GM19397 (cell line): ENCODE data around the gene ZNF583.

Experiments used
- ATAC-seq: cut with Tn5 transposase; IDR thresholded peaks from one replicate; pipeline ENCODE4 v1.9.1; 2021; ENCODE audit warnings: mild to moderate bottlenecking, moderate library complexity; ENCODE audit not compliant: unreplicated experiment

Gene ZNF583

DNA sequence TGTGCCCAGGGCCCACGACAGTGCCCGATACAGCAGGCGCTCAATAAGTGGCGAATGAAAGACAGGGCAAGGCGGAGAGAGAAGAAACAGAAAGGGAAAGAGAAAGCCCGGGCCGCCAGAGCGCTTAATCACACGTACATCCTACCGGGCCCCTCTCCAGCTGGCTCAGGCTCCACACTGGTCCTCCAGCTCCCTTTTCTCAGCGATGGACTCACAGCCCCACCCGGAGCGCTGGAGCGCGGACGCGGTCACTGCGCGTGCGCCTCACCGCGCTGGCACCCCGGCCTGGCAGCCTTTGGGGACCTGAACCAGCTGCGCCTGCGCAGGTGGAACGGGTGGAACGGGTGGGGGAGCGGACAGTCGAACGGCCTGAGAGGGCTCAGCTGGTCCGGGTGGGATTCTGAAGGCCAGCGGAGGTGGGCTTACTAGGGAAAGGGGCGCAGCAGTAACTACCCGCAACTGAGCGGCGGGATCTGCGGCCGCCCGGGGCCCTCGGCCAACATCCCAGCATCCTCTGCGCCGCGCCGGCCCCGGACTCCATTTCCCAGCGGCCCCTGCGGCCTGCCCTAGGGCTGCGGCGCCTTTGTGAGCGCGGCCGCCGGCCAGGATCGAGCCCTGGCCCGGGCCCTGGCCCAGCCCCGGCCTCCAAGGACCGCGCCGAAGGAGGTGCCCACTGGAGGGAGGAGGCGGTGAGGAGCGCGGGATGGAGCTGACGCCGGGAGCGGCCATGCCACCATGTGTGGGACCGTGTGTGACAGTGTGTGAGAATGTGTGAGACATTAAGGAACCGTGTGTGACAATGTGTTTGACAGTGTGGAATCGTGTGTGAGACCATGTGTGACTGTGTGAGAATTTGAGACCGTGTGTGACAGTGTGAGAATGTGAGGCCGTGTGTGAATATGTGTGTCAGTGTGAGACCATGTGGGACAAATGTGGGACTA lies at the start of gene ZNF583:
TSS of gene ZNF583 (plus strand) at position 569 of the 941 bp plus-strand sequence. CDS start 2,783 bp downstream, outside the sequence.
- peak; percentile 86 for ATAC-seq

DNA sequence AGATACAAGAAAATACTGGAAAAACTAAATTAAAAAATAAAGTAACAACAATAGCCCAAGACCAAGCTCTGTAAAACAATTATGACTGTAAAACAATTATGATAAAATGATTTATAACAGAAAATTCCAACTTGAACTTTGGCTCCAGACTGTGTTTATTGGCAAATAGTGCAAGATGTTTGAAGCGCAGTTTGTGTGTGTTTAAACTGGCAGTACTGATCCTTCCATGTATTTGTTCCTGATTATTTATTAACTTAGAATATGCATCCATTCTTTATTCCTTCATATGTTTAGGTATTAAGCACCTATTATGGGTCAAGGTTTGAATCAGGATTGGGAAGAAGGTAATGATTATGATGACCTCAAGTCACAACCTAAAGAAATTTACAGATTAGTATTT lies 48.6 kb upstream of the ZNF583 start:
- ATAC-seq: no peak

DNA sequence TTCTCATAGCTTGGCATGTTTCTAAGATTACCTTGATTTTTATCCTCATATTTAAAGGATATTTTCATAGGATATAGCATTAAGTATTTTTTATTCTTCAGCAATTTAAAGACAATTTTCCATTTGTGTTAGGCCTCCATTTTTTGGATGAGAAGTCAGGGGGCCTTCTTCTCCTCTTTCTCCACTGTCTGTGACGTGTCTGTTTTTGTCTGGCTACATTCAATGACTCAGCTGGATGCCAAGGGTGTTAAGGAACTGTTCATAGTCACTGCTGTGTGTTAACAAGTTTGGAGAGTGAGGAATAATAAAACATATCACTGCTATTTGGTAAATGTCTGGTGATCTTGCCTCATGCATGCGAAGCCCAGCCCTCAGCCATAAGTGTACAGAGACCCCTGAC lies 47.2 kb upstream of the ZNF583 start:
- no peak for ATAC-seq

DNA sequence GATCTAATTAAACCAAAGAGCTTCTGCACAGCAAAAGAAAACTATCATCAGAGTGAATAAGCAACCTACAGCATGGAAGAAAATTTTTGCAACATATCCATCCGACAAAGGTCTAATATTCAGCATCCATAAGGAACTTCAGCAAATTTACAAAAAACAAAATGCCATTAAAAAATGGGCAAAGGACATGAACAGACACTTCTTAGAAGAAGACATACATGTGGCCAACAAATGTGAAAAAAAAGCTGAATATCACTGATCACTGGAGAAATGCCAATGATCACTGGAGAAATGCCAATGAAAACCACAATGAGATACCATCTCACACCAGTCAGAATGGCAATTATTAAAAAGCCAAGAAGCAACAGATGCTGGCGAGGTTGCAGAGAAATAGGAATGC lies 43.3 kb upstream of the ZNF583 start:
- ATAC-seq: no peak

DNA sequence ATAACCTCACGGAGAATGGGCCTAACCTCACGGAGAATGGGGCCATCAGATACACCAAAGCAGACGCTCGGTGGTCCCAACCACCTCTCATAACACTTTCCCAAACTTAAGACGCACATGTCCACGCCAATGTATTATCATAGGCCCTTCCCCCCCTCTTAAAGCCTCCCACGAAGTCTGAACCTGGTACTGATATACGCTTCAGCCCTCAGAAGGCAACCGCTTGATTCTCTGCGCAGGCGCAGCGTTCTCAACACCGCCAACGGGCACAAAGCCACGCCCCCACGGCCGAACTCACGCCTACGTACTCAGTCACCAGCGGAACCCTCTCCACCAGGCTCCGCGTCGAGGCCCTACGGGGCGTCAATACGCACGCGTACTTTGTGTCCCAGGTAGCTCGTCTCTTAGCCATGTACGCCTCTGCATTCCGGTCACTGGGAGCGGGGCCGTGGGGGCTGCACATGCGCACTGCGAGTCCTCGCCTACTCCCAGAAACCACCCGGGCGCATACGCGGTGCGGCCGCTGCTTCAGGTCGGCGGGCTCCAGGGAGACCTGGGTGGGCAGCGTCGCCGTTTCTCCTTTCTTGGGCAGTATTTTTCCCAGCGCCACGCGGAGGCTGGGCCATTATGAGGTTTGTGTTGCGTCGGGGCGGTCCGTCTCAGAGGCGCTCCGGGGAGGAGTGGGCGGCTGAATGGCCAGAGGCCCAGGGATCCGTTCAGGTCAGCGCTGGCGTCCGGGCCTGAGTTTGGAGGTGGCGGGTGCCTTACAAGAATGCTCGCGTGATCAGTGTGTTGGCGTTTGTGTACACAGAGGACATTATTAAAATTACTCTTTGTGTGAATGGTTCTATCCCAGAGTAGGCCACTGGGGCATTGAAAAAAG lies 36.1 kb upstream of the ZNF583 start:
- no peak for ATAC-seq

DNA sequence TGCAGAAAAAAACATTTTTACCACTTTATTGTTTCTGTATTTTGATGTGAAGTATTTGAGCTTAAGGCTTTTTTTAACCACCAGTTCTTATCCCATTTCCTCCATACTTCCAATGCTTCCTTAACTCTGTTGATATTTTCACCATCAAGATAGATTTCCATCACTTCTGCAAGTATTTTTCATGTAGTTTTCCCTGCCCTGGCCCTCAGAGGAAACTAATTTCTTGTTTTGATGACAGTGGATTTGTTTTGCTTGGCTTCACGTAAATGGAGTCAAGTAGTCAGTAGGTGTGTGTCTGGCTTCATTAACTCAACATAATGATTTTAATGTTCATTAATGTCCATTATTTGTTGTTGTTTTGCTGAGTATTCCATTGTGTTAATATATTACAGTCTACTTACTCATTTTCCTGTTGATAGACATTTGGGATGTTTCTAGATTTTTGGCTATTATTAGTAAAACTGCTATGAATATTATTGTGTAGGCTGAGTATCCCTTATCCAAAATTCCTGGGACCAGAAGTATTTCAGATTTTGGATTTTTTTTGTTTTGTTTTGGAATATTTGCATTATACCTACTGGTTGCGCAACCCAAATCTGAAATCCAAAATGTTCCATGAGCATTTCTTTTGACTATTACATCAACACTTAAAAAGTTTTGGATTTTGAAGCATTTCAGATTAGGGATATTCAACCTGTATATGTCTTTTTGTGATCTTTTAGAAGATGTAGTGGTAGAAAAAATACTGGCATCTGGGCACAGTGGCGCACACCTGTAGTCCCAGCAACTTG lies 34.1 kb upstream of the ZNF583 start:
- no peak for ATAC-seq

DNA sequence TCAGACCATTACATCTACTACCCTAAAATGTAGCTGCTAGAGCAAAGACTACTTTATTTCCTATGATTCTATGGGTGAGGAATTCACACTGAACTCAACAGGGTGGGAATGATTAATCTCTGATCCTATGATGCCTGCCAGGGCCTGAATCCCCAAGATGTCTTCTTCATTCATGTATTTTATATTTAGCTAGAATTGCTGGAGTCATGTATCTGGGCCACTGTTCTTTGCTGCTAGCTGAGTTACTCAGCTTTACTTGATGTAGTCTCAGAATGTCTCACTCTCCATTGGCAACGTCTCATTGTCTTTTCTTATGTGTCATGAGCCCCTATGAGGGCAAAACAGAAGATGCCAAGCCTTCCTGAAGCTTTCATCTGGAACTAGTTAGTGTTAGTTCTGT lies 31.9 kb upstream of the ZNF583 start:
- no peak for ATAC-seq

DNA sequence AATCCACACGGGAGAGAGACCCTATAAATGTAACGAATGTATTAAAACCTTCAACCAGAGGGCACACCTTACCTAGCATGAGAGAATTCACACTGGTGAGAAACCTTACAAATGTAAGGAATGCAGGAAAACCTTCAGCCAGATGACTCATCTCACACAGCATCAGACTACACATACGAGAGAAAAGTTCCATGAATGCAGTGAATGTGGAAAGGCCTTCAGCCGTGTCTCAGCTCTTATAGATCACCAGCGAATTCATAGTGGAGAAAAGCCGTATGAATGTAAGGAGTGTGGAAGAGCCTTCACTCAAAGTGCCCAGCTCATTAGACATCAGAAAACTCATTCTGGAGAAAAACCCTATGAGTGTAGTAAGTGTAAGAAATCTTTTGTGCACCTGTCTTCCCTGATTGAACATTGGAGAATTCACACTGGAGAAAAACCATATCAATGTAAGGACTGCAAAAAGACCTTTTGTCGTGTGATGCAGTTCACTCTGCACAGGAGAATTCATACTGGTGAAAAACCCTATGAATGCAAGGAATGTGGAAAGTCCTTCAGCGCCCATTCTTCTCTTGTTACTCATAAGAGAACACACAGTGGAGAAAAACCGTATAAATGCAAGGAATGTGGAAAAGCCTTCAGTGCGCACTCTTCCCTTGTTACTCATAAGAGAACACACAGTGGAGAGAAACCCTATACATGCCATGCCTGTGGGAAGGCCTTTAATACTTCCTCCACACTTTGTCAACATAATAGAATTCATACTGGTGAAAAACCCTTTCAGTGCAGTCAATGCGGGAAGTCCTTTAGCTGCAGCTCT lies 26.8 kb upstream of the ZNF583 start:
- no peak for ATAC-seq

DNA sequence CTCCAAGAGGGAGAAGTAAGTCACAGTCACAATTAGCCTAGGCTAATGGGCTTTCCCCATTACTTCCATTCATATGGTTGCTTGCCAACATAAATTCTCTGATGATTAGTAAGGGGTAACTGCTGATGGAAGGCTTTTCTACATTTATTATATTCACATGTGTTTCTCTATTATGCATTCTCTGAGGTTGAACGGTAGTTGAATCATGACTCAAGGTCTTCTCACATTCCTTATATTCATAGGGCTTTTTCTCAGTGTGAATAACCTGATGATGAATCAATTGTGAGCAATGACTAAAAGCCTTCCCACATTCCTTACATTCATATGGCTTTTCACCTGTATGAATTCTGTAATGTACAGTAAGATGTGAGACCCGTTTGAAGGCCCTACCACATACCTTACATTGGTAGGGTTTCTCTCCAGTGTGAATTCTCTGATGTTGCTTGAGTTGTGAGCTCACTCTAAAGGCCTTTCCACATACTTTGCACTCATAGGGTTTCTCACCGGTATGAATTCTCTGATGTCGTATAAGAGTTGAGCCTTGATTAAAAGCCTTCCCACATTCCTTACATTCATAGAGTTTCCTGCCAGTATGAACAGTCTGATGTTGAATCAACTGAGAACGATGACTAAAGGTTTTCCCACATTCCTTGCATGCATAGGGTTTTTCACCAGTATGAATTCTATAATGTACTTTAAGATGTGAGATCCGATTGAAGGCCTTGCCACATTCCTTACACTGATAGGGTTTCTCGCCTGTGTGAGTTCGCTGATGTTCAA lies 20.1 kb upstream of the ZNF583 start:
- no peak for ATAC-seq

DNA sequence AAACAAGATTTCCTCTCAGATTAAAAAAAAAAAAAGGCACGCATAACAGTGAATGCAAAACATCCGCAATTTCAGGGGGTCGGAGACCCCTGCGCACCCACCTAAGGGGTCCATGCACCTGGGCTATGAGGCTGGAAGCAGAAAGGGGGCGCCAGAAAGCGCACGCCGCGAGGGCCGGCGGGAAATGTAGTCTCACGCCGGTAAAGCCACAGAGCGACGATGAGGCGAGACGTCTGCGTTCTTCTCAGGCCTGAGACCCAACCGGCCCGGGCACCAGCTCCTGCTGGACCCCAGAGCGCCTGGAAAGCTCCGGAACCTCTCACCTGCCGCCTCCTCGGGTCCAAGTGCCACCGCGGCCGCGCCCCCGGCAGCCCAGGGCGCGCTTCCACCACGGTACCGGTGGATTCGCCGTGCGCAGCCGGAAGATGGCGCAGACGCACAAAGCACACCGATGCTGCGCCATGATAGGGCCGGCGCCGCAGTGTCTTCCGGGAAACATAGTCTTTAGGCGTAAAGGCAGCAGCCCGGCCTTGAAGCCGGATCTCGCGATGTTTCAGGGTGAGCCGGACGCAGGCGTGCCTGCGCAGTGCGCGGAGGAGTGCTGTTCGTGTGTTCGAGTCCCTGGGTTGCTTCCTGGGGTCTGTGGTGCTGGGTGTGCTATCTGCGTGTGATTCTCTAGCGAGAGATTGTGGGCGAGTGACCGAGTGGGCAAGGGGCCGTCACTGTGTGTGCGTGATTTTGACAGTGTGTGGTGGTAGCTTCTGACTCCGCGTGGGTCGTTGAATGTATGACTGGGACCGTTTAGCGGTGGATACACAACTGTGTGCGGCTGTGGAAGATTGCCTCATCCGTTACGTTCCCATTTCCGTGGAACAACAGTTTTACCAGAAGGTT lies 10.8 kb upstream of the ZNF583 start, which contains the start of gene ZNF582:
TSS of gene ZNF582 (minus strand) at position 416 of the 894 bp plus-strand sequence. CDS start 1,782 bp downstream, outside the sequence.
- ATAC-seq: peak; percentile 90

DNA sequence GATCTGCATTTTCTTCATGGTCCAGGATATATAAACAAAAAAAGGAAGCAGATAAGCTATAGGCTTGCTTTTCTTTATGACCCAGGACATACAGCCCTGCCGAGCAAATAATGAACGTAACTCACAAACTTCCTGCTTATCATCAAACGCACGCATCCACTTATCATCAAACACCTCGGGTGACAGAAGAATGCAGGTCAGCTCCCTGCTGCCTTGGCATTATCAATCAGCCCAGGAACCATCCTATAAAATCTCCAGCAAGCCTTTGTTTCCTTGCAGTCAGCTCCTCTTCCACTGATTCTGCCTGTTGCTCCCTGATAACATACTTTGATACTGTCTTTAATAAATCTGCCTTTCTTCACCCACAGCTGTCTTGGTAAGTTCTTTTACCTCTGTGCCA lies 5.3 kb upstream of the ZNF583 start:
- ATAC-seq: no peak

DNA sequence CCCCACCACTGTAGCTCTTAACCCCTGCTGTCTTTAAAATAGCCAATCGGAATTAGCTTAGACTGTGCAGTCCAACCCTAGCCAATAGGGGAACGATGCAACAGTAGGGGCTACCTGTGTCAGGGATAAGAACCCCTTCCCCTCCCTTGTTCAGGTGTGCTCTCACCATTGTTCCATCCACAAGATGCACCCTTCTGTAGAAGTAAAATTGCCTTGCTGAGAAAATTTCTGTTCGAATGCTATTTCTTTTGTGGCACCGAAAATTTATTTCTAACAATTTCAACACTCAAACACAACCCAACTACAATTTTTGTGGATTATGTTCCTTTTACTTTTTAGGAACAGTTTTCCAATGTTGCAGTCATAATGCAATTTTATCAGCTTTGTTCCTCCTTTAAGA lies 3.6 kb upstream of the ZNF583 start:
- no peak for ATAC-seq

DNA sequence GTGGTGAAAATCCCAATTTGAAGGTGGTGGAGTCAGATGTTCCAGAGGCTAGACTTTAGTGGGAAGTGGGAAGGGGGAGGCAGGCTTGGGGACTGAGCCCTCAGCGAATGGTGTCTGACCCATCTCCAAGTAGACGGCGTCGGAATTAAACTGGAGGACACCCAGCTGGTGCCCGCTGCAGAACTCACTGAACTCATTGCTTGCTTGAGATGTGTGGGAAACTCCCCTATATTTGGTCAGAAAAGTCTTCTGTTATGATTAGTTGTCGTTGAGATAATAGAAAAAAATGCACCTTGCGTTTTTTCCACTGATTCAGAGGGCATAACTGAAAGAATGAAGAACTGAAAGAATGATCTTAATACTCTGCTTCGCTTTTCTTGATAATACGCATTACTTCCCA lies 871 bp upstream of the ZNF583 start:
- peak; percentile 5 for ATAC-seq

DNA sequence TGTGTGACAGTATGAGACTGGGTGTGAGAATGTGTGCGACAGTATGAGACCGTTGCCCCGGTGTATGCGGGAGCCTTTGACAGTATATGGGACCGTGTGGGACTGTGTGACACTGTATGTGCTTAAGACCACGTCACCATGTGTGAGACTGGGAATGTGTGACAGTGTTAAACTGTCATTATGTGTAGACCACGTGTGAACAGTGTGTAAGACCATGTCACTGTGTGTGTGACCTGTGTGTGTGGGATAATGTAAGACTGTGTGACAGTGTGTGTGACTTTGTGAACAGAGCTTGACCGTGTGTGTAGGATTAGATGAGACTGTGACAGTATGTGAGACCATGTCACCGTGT lies 549 bp downstream of the ZNF583 start:
- no peak for ATAC-seq

DNA sequence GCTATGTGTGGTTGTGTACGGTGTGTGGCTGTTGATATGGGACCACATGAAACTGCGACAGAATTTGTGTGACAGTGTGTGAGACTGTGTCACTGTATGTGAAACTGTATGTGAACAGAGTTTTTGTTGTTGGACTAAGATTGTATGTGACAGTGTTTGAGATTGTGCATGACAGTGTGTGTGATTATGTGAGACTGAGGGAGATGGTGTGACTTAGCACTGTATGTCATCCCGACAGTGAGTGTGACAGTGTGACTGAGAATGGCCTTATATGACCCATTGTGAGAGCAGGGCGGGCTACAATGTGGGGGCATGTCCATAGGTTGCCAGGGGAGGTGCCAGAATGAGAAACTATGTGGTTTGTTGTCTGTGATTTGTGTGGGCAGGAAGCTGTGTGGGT lies 930 bp downstream of the ZNF583 start:
- ATAC-seq: no peak

DNA sequence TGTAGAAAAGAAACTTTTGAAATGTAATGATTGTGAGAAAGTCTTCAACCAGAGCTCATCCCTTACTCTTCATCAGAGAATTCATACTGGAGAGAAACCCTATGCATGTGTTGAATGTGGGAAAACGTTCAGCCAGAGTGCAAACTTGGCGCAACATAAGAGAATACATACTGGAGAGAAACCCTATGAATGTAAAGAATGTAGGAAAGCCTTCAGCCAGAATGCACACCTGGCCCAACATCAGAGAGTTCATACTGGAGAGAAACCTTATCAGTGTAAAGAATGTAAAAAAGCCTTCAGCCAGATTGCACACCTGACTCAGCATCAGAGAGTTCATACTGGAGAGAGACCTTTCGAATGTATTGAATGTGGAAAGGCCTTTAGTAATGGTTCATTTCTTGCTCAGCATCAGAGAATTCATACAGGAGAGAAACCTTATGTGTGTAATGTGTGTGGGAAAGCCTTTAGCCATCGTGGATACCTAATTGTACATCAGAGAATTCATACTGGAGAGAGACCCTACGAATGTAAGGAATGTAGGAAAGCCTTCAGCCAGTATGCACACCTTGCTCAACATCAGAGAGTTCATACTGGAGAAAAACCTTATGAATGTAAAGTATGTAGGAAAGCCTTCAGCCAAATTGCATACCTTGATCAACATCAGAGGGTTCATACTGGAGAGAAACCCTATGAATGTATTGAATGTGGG lies 19.3 kb downstream of the ZNF583 start:
- no peak for ATAC-seq

DNA sequence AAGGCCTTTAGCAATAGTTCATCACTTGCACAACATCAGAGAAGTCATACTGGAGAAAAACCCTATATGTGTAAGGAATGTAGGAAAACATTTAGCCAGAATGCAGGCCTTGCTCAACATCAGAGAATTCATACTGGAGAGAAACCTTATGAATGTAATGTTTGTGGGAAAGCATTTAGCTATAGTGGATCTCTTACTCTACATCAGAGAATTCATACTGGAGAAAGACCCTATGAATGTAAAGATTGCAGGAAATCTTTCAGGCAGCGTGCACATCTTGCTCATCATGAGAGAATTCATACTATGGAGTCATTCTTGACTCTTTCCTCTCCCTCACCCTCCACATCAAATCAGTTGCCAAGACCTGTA lies 19.8 kb downstream of the ZNF583 start:
- no peak for ATAC-seq
